GM12878 (cell line): ENCODE results near the gene STK40. TPM values are rescaled to one million over a fixed set of nuclear protein-coding genes. Genes with fewer than 3 reads are reported as not detected.

ENCODE experiments used
- ATAC-seq: fragments of 200-7000 bp; cut with Tn5 transposase; 3 replicates; pipeline ENCODE4 v1.9.1; 2020; ENCODE audit warnings: mild to moderate bottlenecking, moderate library complexity
- BruUV-seq: library from RNA; stranded (reverse); fragments of 400-500 nt; replicated peaks from 2 replicates; lab custom pipeline; 2021; lab: Mats Ljungman, UMichigan
- CTCF ChIA-PET: fragments of 300-600 bp; sonication (Branson Sonifier 250); formaldehyde crosslinking; extraction: SDS; loops from one replicate; lab custom pipeline; 2021; ENCODE audit warnings: inconsistent platforms; lab: Yijun Ruan, JAX
- POLR2A ChIA-PET: fragments of 350-600 bp; formaldehyde crosslinking; extraction: SDS; loops from one replicate; lab custom pipeline; 2021; ENCODE audit warnings: inconsistent platforms; lab: Charles Lee
- RAD21 ChIA-PET: fragments of 300-600 bp; sonication (Branson Sonifier 250); formaldehyde crosslinking; loops from one replicate; lab custom pipeline; 2023; ENCODE audit warnings: antibody characterized with exemption; ENCODE audit not compliant: unreplicated experiment; lab: Charles Lee
- SMC1A ChIA-PET: fragments of 300-600 bp; sonication (Branson Sonifier 250); formaldehyde crosslinking; loops from one replicate; lab custom pipeline; 2023; ENCODE audit not compliant: unreplicated experiment, uncharacterized antibody; lab: Charles Lee
- DNase-seq: peaks from one replicate; pipeline ENCODE4 v3.0.0-alpha.2; 2011; ENCODE audit warnings: low read depth, low spot score
- FAIRE-seq: peaks from 3 replicates; lab custom pipeline; 2011; peaks lifted over from hg19 to GRCh38; lab: Jason Lieb, UNC
- H2AFZ ChIP-seq: 2 replicates; pipeline ENCODE4 v1.6.0; 2011; ENCODE audit warnings: low read depth, low read length, control low read depth; ENCODE audit not compliant: control insufficient read depth
- H3K27ac ChIP-seq: 2 replicates; pipeline ENCODE4 v1.5.1; 2011; ENCODE audit warnings: control low read depth; ENCODE audit not compliant: control insufficient read depth, insufficient read depth
- H3K27me3 ChIP-seq, 2 experiments: replicated peaks in 1 of 2; 2 replicates each; pipeline versions ENCODE4 v1.6.0 to v1.6.1; 2011; ENCODE audit warnings: low read length in 1 of 2; ENCODE audit not compliant: control insufficient read depth in 2 of 2, insufficient read depth in 2 of 2
- H3K36me3 ChIP-seq, 2 experiments: 2 replicates each; pipeline ENCODE4 v1.5.1; 2011; ENCODE audit warnings: low read length in 1 of 2; ENCODE audit not compliant: control insufficient read depth in 2 of 2, insufficient read depth in 2 of 2
- H3K4me1 ChIP-seq: 2 replicates; pipeline ENCODE4 v1.6.1; 2011; ENCODE audit warnings: mild to moderate bottlenecking, low read length, moderate library complexity, mixed read lengths; ENCODE audit not compliant: control insufficient read depth, insufficient read depth
- H3K4me2 ChIP-seq: 2 replicates; pipeline ENCODE4 v1.6.0; 2011; ENCODE audit warnings: control low read depth; ENCODE audit not compliant: control insufficient read depth, insufficient read depth
- H3K4me3 ChIP-seq: fragments of 200-600 bp; sonication (generic); 2 replicates; pipeline ENCODE4 v1.5.1; 2016
- H3K79me2 ChIP-seq: 2 replicates; pipeline ENCODE4 v1.6.0; 2011; ENCODE audit warnings: low read length; ENCODE audit not compliant: control insufficient read depth, insufficient read depth
- H3K9ac ChIP-seq: 2 replicates; pipeline ENCODE4 v1.8.0; 2011; ENCODE audit warnings: low read length, control low read depth, mixed read lengths; ENCODE audit not compliant: control insufficient read depth, insufficient read depth
- H3K9me3 ChIP-seq: replicated peaks from 3 replicates; pipeline ENCODE4 v1.5.1; 2011; ENCODE audit warnings: mild to moderate bottlenecking, low read length; ENCODE audit not compliant: control insufficient read depth, insufficient read depth
- H4K20me1 ChIP-seq: 2 replicates; pipeline ENCODE4 v1.6.0; 2011; ENCODE audit not compliant: control insufficient read depth, insufficient read depth
- BCL11A ChIP-seq: IDR thresholded peaks from 2 replicates; pipeline ENCODE4 v1.6.1; 2011; ENCODE audit warnings: low read depth, low read length
- CBFB ChIP-seq: IDR thresholded peaks from 2 replicates; pipeline ENCODE4 v1.6.1; 2016; ENCODE audit warnings: antibody characterized with exemption, low read depth
- CBX3 ChIP-seq: fragments of 200-600 bp; sonication (generic); IDR thresholded peaks from 2 replicates; pipeline ENCODE4 v1.6.1; 2016; ENCODE audit warnings: low read depth, borderline replicate concordance
- CEBPB ChIP-seq, 2 experiments: fragments of 150-350 bp in 1 of 2; IDR thresholded peaks; 2 replicates each; pipeline ENCODE4 v1.6.1; 2012 to 2014; ENCODE audit warnings: low read depth in 2 of 2, low read length in 2 of 2, borderline replicate concordance in 1 of 2, inconsistent platforms in 1 of 2
- CHD1 ChIP-seq: IDR thresholded peaks from 2 replicates; pipeline ENCODE4 v1.6.1; 2012; ENCODE audit warnings: low read depth, low read length, improper control_type of control experiment
- CHD4 ChIP-seq: fragments of 200-600 bp; sonication (generic); IDR thresholded peaks from 2 replicates; pipeline ENCODE4 v1.6.1; 2016; ENCODE audit warnings: mild to moderate bottlenecking
- CREM ChIP-seq: IDR thresholded peaks from 2 replicates; pipeline ENCODE4 v1.6.1; 2014; ENCODE audit warnings: antibody characterized with exemption, low read depth
- E2F8 ChIP-seq: fragments of 450-650 bp; IDR thresholded peaks from 2 replicates; pipeline ENCODE4 v1.6.1; 2018; ENCODE audit warnings: mild to moderate bottlenecking, low read depth, moderate library complexity; ENCODE audit not compliant: partially characterized antibody
- EED ChIP-seq: sonication (generic); IDR thresholded peaks from 2 replicates; pipeline ENCODE4 v1.6.1; 2016; ENCODE audit warnings: antibody characterized with exemption, low read depth
- EZH2 ChIP-seq: IDR thresholded peaks from 2 replicates; pipeline ENCODE4 v1.6.1; 2012; ENCODE audit warnings: low read depth, mild to moderate bottlenecking, control low read depth, inconsistent platforms, low read length, borderline replicate concordance; ENCODE audit not compliant: control insufficient read depth
- GATAD2B ChIP-seq: fragments of 450-650 bp; conservative IDR thresholded peaks from 2 replicates; pipeline ENCODE4 v1.6.1; 2017; ENCODE audit warnings: low read depth, mild to moderate bottlenecking, moderate library complexity
- HCFC1 ChIP-seq: fragments of 150-350 bp; IDR thresholded peaks from 2 replicates; pipeline ENCODE4 v1.6.1; 2014; ENCODE audit warnings: low read length
- KLF5 ChIP-seq: fragments of 450-650 bp; IDR thresholded peaks from 2 replicates; pipeline ENCODE4 v1.6.1; 2014; ENCODE audit warnings: mild to moderate bottlenecking; ENCODE audit not compliant: partially characterized antibody
- MTA2 ChIP-seq: fragments of 450-650 bp; IDR thresholded peaks from 2 replicates; pipeline ENCODE4 v1.6.1; 2016; ENCODE audit warnings: low read depth, mild to moderate bottlenecking, moderate library complexity
- NFYA ChIP-seq: IDR thresholded peaks from 2 replicates; pipeline ENCODE4 v1.6.1; 2011; ENCODE audit warnings: low read depth, mild to moderate bottlenecking, low read length, improper control_type of control experiment, borderline replicate concordance
- NR2C2 ChIP-seq: IDR thresholded peaks from 2 replicates; pipeline ENCODE4 v1.6.1; 2011; ENCODE audit warnings: borderline replicate concordance, low read depth; ENCODE audit not compliant: control insufficient read depth, insufficient read length
- RELA ChIP-seq: fragments of 450-650 bp; IDR thresholded peaks from 2 replicates; pipeline ENCODE4 v1.8.0; 2014; ENCODE audit warnings: borderline replicate concordance; ENCODE audit not compliant: partially characterized antibody
- SREBF2 ChIP-seq: IDR thresholded peaks from 2 replicates; pipeline ENCODE4 v1.6.1; 2012; ENCODE audit warnings: mild to moderate bottlenecking, low read length
- STAT3 ChIP-seq: IDR thresholded peaks from 2 replicates; pipeline ENCODE4 v1.6.1; 2011; ENCODE audit warnings: low read depth, low read length, improper control_type of control experiment
- ZNF384 ChIP-seq: IDR thresholded peaks from 2 replicates; pipeline ENCODE4 v1.6.1; 2012; ENCODE audit warnings: low read depth, mild to moderate bottlenecking, low read length, improper control_type of control experiment, borderline replicate concordance
- WGBS: methylation state at CpG from one replicate; pipeline ENCODE4 v1.1.6; 2016; ENCODE audit warnings: low lambda C conversion rate; ENCODE audit not compliant: insufficient replicate concordance, insufficient coverage; ENCODE audit errors: missing lambda C conversion rate; 5-methylcytosine and 5-hydroxymethylcytosine counted together
- in situ Hi-C: fragments of 300-500 bp; cut with MboI; formaldehyde crosslinking; loops from 9 replicates; pipeline ENCODE4 v1.14.3; 2018; ENCODE audit warnings: mixed read lengths
- intact Hi-C: fragments of 100-400 bp; cut with micrococcal nuclease; formaldehyde crosslinking; loops from one replicate; pipeline ENCODE4 v1.14.2; 2022; ENCODE audit not compliant: unreplicated experiment
- polyA plus RNA-seq, 11 experiments: library from polyadenylated mRNA; depleted of rRNA in 4 of 11; unstranded in 6 of 11; stranded (reverse) in 5 of 11; fragments of >200 nt; fragmentation: Nextera tagmentation in 4 of 11; fragmentation: Illumina TruSeq in 1 of 11; extraction: Ambion mirVana in 4 of 11; extraction: Trizol in 1 of 11; gene quantifications; 1 replicate in 1 of 11; 2 replicates in 10 of 11; pipeline versions ENCODE4 v1.2.1 to v1.2.3, GENCODE V29; 2011 to 2016; ENCODE audit warnings: inconsistent platforms in 2 of 11, missing spikeins in 2 of 11, low read depth in 1 of 11
- total RNA-seq, 4 experiments: library from RNA; depleted of rRNA in 3 of 4; stranded (reverse); fragments of >200 nt in 3 of 4; fragmentation: Illumina TruSeq in 1 of 4; extraction: Trizol in 1 of 4; gene quantifications; 2 replicates each; pipeline versions ENCODE4 v1.2.1 to v1.2.3, GENCODE V29; 2013 to 2021
- TF ChIP-seq, protein P1 (sequence below): IDR thresholded peaks from 2 replicates; pipeline ENCODE4 v1.6.1; 2011; ENCODE audit warnings: borderline replicate concordance, low read depth, mild to moderate bottlenecking, moderate library complexity, mixed read lengths, low read length; ENCODE audit not compliant: insufficient read depth; ENCODE audit errors: extremely low read length
- TF ChIP-seq, protein P2 (sequence below): IDR thresholded peaks from 2 replicates; pipeline ENCODE4 v1.6.1; 2012; ENCODE audit warnings: low read depth, low read length, improper control_type of control experiment

STK40 gene
- total and polyA plus RNA-seq, 10 of the 15 experiments (the other 5 are each of a cell fraction or from before 2014, with no cell fraction given): 0.27 to 51.0 (median 29.5) TPM

- TF ChIP-seq E2F8: no peak
- no peak for TF ChIP-seq CHD1
- no peak for TF ChIP-seq SREBF2
- TF ChIP-seq EZH2: no peak
- TF ChIP-seq RELA: no peak
- no peak for TF ChIP-seq ZNF384
- no peak for TF ChIP-seq NR2C2
- TF ChIP-seq EED: no peak
Observed at GRCh38 chr1:36303244-36303643, 82.5 kb downstream of the STK40 start (continued).

DNA sequence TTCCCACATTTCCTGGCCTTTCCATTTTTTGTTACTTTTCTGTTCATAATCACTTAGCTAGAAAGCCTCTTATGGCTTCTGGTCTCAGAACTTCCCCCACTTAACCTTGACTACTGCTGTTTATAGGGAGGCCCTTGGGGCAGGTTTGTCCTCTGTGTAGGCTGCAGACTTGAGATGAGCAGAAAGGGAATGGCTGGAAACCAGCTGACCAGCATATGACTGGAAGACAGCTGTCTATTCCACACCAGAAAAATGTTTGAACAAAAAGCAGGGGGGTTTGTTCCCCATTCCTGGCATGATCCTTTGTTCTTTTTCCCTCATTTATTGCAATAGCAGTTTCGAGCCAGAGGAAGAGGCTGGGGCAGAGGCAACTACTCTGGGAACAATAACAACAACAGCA, 84.5 kb downstream of the STK40 start:
- ChIA-PET RAD21 (no interaction called here), CTCF (interaction anchor here (1.2 kb wide), 1 partner anchor 78 kb away, joined by 4 read pairs; no protein-coding TSS in a partner anchor), POLR2A (interaction anchor here (1.0 kb wide), 1 partner anchor 152 kb away, joined by 3 read pairs; the partner anchor contains the start of gene TRAPPC3), SMC1A (interaction anchor here (1.1 to 1.5 kb wide), 2 partner anchors 13 to 151 kb away, joined by 5 to 7 read pairs; partner anchors contain the start of gene TRAPPC3)
- Histone ChIP-seq H3K4me3 (no peak overlapping the region), H2AFZ (no peak overlapping the region), H3K79me2 (no peaks in the 10 kb centered on the region), H3K4me1 (peaks cover 16% of the 10 kb centered on the region), H3K36me3 (peaks cover 27 to 45% of the 10 kb centered on the region in 2 experiments), H3K27me3 (no peaks in the 10 kb centered on the region), H3K9ac (no peak overlapping the region), H3K27ac (no peak overlapping the region), H3K4me2 (no peak overlapping the region), H3K9me3 (no peaks in the 10 kb centered on the region), H4K20me1 (no peaks in the 10 kb centered on the region)
- WGBS: 100% methylated on average over 1 of the region's 1 CpG
- BruUV-seq: no TSS peak
- ATAC-seq: no peak
- intact Hi-C loops (no loop called here), in situ Hi-C loops (no loop called here)
- DNase-seq: no peak
- FAIRE-seq: no peak
- TF ChIP-seq NFYA (no peak), CHD4 (no peak), KLF5 (no peak), STAT3 (no peak), CBX3 (no peak), MTA2 (no peak), HCFC1 (no peak), BCL11A (no peak), CEBPB (IDR thresholded peaks at IDR 0.05; ENCODE audit: borderline replicate concordance in 1 of 2, low read depth in 2 of 2, low read length in 2 of 2) (no peak), GATAD2B (no peak), CBFB (no peak), CREM (no peak)
- TF ChIP-seq, protein P1, sequence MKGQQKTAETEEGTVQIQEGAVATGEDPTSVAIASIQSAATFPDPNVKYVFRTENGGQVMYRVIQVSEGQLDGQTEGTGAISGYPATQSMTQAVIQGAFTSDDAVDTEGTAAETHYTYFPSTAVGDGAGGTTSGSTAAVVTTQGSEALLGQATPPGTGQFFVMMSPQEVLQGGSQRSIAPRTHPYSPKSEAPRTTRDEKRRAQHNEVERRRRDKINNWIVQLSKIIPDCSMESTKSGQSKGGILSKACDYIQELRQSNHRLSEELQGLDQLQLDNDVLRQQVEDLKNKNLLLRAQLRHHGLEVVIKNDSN: no peak
- TF ChIP-seq, protein P2, sequence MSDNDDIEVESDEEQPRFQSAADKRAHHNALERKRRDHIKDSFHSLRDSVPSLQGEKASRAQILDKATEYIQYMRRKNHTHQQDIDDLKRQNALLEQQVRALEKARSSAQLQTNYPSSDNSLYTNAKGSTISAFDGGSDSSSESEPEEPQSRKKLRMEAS: no peak
